HFFc6 (cell line): ENCODE data around the gene C6orf89. TPM values are rescaled to one million over a fixed set of nuclear protein-coding genes. Genes with fewer than 3 reads are reported as not detected.
A peak's percentile ranks its signal among the peaks of the same experiment; 100 is the strongest.
"Not testable (repeated sequence)": the region's sequence is repeated elsewhere in the genome, so short reads cannot be mapped to it uniquely, and the experiment has no call there.

Source experiments
- DNase-seq: peaks from one replicate; pipeline ENCODE4 v3.0.0-alpha.2; 2018
- H3K27ac Mint-ChIP-seq: 2 replicates; pipeline ENCODE4 v1.8.0; 2020; ENCODE audit warnings: mild to moderate bottlenecking, mixed read lengths
- H3K27me3 Mint-ChIP-seq: 2 replicates; pipeline ENCODE4 v1.8.0; 2021; ENCODE audit warnings: mild to moderate bottlenecking, moderate library complexity, mixed read lengths; ENCODE audit not compliant: insufficient read depth
- H3K36me3 Mint-ChIP-seq: 2 replicates; pipeline ENCODE4 v1.8.0; 2021; ENCODE audit warnings: low read depth, mixed read lengths
- H3K4me1 Mint-ChIP-seq: 2 replicates; pipeline ENCODE4 v1.8.0; 2020; ENCODE audit warnings: low read depth, mixed read lengths
- H3K4me3 Mint-ChIP-seq: 2 replicates; pipeline ENCODE4 v1.8.0; 2020; ENCODE audit warnings: mild to moderate bottlenecking, moderate library complexity, mixed read lengths
- H3K9me3 Mint-ChIP-seq: 2 replicates; pipeline ENCODE4 v1.8.0; 2020; ENCODE audit warnings: mild to moderate bottlenecking, mixed read lengths
- total RNA-seq, 6 experiments: library from RNA; stranded (reverse); fragmentation: NEBNext Ultra II Directional; extraction: Animal tissue kit (Norgen Biotek cat#: 25700); gene quantifications; 2 replicates in 1 of 6; 3 replicates in 5 of 6; pipeline ENCODE4 v1.2.3, GENCODE V29; 2021
- TF ChIP-seq, protein P1 (sequence below): fragments of 200-600 bp; sonication (generic); IDR thresholded peaks from 2 replicates; pipeline ENCODE4 v1.5.0; 2021; ENCODE audit warnings: antibody characterized with exemption, mild to moderate bottlenecking

C6orf89 gene
- total RNA-seq, 6 experiments from 2014 or later = 71.3 to 89.2 (median 80.8) TPM

GRCh38 chr6:36884610-36885009 is 1.1 kb upstream of the C6orf89 start:
- Mint-ChIP-seq H3K4me3 (no peak overlapping the region), H3K27ac (no peak overlapping the region), H3K9me3 (no peaks in the 10 kb centered on the region), H3K4me1 (peaks cover 37% of the 10 kb centered on the region), H3K27me3 (no peaks in the 10 kb centered on the region; the same call in 1 of the 2 replicates), H3K36me3 (no peaks in the 10 kb centered on the region; the same call in 1 of the 2 replicates)
- no peak for DNase-seq
- TF ChIP-seq, protein P1, sequence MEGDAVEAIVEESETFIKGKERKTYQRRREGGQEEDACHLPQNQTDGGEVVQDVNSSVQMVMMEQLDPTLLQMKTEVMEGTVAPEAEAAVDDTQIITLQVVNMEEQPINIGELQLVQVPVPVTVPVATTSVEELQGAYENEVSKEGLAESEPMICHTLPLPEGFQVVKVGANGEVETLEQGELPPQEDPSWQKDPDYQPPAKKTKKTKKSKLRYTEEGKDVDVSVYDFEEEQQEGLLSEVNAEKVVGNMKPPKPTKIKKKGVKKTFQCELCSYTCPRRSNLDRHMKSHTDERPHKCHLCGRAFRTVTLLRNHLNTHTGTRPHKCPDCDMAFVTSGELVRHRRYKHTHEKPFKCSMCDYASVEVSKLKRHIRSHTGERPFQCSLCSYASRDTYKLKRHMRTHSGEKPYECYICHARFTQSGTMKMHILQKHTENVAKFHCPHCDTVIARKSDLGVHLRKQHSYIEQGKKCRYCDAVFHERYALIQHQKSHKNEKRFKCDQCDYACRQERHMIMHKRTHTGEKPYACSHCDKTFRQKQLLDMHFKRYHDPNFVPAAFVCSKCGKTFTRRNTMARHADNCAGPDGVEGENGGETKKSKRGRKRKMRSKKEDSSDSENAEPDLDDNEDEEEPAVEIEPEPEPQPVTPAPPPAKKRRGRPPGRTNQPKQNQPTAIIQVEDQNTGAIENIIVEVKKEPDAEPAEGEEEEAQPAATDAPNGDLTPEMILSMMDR = no peak

DNA sequence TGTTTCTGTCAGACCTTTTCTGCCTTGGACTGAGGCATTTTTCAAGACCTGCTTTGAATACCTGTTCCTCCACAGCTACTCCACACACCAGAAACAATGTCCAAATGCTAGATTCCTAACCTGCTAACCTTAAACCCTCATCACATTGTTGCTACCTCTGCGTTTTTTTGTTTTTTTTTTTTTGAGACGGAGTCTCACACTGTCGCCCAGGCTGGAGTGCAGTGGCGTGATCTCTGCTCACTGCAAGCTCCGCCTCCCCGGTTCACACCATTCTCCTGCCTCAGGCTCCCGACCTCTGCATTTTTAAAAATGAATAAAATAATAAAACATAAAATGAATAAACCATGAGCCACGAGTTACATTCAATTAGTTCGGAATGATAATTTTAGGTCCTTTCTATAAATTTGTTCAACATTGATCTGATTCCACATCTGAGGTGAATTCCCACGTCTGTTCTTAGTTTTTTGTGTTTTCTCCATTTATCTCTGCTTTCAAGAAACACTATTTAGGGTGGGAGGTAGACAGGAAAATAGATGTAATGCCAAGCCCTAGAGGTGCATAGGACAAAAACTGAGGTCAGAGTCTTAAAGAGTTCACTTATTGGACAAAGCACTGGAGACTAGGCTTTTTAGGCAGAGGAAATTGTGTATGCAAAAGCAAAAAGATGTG is 1.3 kb downstream of the C6orf89 start:
- no peaks in the 10 kb centered on the region; the same call in 1 of the 2 replicates for H3K27me3 Mint-ChIP-seq
- peaks cover 33% of the 10 kb centered on the region for H3K4me1 Mint-ChIP-seq
- no peaks in the 10 kb centered on the region; the same call in 1 of the 2 replicates for H3K36me3 Mint-ChIP-seq
- DNase-seq = no peak
- TF ChIP-seq, protein P1 = no peak
- H3K9me3 Mint-ChIP-seq = no peaks in the 10 kb centered on the region
- peak overlapping the region; percentile 95 for H3K27ac Mint-ChIP-seq
- H3K4me3 Mint-ChIP-seq = peak overlapping the region; percentile 98

DNA sequence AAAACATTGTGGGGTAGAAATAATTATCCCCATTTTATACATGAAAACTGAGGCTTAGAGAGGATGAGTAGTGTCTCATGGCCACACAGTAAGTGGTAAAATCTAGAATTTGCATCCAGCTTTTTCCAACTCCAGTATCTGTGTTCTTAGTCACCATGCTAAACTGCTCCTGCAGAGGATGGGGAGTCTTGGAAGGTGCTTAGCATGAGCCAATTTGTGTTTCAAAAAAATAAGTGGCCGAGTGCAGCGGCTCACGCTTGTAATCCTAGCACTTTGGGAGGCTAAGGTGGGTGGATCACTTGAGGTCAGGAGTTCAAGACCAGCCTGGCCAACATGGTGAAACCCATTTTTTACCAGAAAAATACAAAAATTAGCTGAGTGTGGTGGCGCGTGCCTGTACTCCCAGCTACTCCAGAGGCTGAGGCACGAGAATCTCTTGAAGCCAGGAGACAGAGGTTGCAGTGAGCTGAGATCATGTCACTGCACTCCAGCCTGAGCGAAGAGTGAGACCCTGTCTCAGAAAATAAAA is 2.4 kb downstream of the C6orf89 start:
- no peak for DNase-seq
- TF ChIP-seq, protein P1 = no peak
- H3K9me3 Mint-ChIP-seq = no peaks in the 10 kb centered on the region
- H3K27me3 Mint-ChIP-seq = no peaks in the 10 kb centered on the region; the same call in 1 of the 2 replicates
- peaks cover 33% of the 10 kb centered on the region for H3K4me1 Mint-ChIP-seq
- no peak overlapping the region for H3K4me3 Mint-ChIP-seq
- no peaks in the 10 kb centered on the region; the same call in 1 of the 2 replicates for H3K36me3 Mint-ChIP-seq
- no peak overlapping the region for H3K27ac Mint-ChIP-seq

DNA sequence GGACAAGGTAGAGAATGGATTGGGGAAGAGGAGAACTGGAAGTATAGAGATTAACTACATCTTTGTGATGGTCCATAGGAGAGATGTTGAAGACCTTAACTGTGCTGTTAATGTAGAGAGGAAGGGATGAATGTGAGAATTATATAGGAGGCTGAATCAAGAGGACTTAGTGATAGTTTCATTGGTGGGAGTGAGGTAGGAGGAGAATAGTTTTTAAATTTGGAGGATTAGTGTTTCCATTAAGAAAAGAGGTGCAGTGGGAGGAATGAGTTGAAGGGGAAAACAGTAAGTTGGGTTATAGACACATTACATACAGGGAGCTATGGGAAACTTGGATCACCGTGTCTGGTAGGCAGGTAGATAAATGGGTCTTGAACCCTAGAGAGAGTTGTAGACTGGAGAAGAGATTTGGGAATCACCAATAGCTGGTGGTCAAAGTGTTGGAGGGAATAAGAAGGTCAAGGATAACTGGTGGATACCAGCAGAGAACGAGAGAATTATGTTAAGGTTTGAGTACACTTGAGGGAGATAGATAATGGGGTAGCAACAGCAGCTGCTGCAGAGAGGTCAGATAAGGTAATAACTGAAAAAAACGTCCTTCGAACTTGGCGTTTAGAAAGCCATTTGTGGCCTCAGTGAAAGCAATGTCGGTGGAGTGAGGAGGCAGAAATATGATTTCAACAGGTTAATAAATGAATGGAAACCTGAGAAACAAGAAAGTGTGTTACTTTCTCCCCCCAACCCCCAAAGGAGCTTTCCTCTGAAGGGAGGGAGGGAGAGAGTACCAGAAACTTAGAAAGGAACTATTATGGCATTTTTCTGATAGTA is 3.1 kb downstream of the C6orf89 start:
- no peak overlapping the region for H3K27ac Mint-ChIP-seq
- TF ChIP-seq, protein P1 = no peak
- no peaks in the 10 kb centered on the region for H3K9me3 Mint-ChIP-seq
- H3K4me3 Mint-ChIP-seq = no peak overlapping the region
- peaks cover 33% of the 10 kb centered on the region for H3K4me1 Mint-ChIP-seq
- H3K36me3 Mint-ChIP-seq = no peaks in the 10 kb centered on the region; the same call in 1 of the 2 replicates
- no peak for DNase-seq
- no peaks in the 10 kb centered on the region; the same call in 1 of the 2 replicates for H3K27me3 Mint-ChIP-seq

- no peak for DNase-seq
- peaks cover 2% of the 10 kb centered on the region; the same call in 1 of the 2 replicates for H3K36me3 Mint-ChIP-seq
- H3K27me3 Mint-ChIP-seq = no peaks in the 10 kb centered on the region; the same call in 1 of the 2 replicates
- peaks cover 37% of the 10 kb centered on the region for H3K4me1 Mint-ChIP-seq
- TF ChIP-seq, protein P1 = no peak
- H3K9me3 Mint-ChIP-seq = no peaks in the 10 kb centered on the region
- H3K4me3 Mint-ChIP-seq = no peak overlapping the region
- no peak overlapping the region for H3K27ac Mint-ChIP-seq
Measured at GRCh38 chr6:36890112-36890663, 4.4 kb downstream of the C6orf89 start.

DNA sequence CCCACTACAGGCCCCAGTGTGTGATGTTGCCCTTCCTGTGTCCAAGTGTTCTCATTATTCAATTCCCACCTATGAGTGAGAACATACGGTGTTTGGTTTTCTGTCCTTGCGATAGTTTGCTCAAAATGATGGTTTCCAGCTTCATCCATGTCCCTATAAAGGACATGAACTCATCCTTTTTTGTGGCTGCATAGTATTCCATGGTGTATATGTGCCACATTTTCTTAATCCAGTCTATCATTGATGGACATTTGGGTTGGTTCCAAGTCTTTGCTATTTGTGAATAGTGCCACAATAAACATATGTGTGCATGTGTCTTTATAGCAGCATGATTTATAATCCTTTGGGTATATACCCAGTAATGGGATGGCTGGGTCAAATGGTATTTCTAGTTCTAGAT is 5.4 kb downstream of the C6orf89 start:
- not testable (repeated sequence) for H3K9me3 Mint-ChIP-seq, H3K27me3 Mint-ChIP-seq, H3K36me3 Mint-ChIP-seq, DNase-seq, H3K4me3 Mint-ChIP-seq, H3K27ac Mint-ChIP-seq
- H3K4me1 Mint-ChIP-seq = peaks cover 36% of the 10 kb centered on the region
